ENCODE measurements around the gene CENPI.

Gene CENPI

DNA sequence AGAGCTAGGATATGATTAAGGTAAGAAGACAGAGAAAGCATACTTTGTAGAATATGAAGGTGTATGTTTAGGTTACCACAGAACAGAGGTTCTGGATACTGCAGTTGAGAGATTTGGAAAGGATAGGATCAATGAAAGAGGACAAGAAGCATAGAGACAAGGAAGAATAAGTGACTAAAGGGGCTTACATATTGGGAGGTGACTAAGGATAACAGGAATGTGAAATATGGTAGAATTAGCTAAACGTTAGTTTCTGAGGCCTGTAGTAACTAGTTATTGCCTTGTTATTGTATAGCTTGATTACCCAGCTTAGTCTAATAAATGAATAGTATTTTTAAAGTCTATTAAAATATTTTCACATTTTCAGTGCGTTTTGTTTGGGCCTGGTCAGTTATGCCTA lies 38.2 kb downstream of the CENPI start:
- Histone ChIP-seq H3K27me3 (ENCODE audit: control insufficient read depth, insufficient read depth, low read length) (no peaks in the 10 kb centered on the region), H3K4me1 (no peaks in the 10 kb centered on the region), H3K36me3 (ENCODE audit: control insufficient read depth, insufficient read depth, low read length) (no peaks in the 10 kb centered on the region), H3K9ac (no peak overlapping the region), H3K27ac (no peak overlapping the region), H3K4me2 (ENCODE audit: low read length) (no peak overlapping the region), H3K9me3 (ENCODE audit: control insufficient read depth, low read length) (no peaks in the 10 kb centered on the region), H3K4me3 (ENCODE audit: low read depth, low read length) (no peak overlapping the region), H2AFZ (no peak overlapping the region), H3K79me2 (no peaks in the 10 kb centered on the region)
- TF ChIP-seq, protein P1, sequence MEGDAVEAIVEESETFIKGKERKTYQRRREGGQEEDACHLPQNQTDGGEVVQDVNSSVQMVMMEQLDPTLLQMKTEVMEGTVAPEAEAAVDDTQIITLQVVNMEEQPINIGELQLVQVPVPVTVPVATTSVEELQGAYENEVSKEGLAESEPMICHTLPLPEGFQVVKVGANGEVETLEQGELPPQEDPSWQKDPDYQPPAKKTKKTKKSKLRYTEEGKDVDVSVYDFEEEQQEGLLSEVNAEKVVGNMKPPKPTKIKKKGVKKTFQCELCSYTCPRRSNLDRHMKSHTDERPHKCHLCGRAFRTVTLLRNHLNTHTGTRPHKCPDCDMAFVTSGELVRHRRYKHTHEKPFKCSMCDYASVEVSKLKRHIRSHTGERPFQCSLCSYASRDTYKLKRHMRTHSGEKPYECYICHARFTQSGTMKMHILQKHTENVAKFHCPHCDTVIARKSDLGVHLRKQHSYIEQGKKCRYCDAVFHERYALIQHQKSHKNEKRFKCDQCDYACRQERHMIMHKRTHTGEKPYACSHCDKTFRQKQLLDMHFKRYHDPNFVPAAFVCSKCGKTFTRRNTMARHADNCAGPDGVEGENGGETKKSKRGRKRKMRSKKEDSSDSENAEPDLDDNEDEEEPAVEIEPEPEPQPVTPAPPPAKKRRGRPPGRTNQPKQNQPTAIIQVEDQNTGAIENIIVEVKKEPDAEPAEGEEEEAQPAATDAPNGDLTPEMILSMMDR (IDR thresholded peaks at IDR 0.05): no peak
